Vagina (tissue), 2 donors: ENCODE data around the gene EVX2. TPM values are rescaled to one million over a fixed set of nuclear protein-coding genes. Genes with fewer than 3 reads are reported as not detected.

Source experiments
- DNase-seq, 2 donors: peaks; one replicate each; pipeline ENCODE4 v3.0.0-alpha.2; 2017; ENCODE audit errors: extremely low spot score in 2 of 2
- H3K27ac ChIP-seq: fragments of 200-600 bp; sonication (generic); one replicate; pipeline ENCODE4 v1.5.1; 2019
- H3K27me3 ChIP-seq: fragments of 200-600 bp; sonication (generic); one replicate; pipeline ENCODE4 v1.5.1; 2019
- H3K36me3 ChIP-seq, 2 donors: fragments of 200-600 bp; sonication (generic); one replicate each; pipeline ENCODE4 v1.5.1; 2017 to 2019
- H3K4me1 ChIP-seq: fragments of 200-600 bp; sonication (generic); one replicate; pipeline ENCODE4 v1.5.1; 2019
- H3K4me3 ChIP-seq, 2 donors: fragments of 200-600 bp; sonication (generic); 1 replicate in 1 of 2; 2 replicates in 1 of 2; pipeline ENCODE4 v1.5.1; 2016 to 2019
- H3K9me3 ChIP-seq: fragments of 200-600 bp; sonication (generic); one replicate; pipeline ENCODE4 v1.5.1; 2019
- POLR2A ChIP-seq, 2 donors: fragments of 450-650 bp; IDR thresholded peaks; one replicate each; pipeline ENCODE4 v1.6.1; 2017; ENCODE audit warnings: antibody characterized with exemption in 2 of 2, mild to moderate bottlenecking in 2 of 2, moderate library complexity in 2 of 2
- POLR2AphosphoS5 ChIP-seq, 2 donors: sonication (generic); formaldehyde crosslinking; IDR thresholded peaks; one replicate each; pipeline ENCODE4 v1.9.0; 2017; ENCODE audit warnings: antibody characterized with exemption in 2 of 2, mild to moderate bottlenecking in 2 of 2, low read depth in 1 of 2; ENCODE audit not compliant: insufficient read depth in 1 of 2
- intact Hi-C: fragments of 100-400 bp; cut with DNase I; formaldehyde crosslinking; loops from one replicate; pipeline ENCODE4 v1.15.1; 2023
- total RNA-seq: library from RNA; depleted of rRNA; stranded (reverse); fragments of >200 nt; gene quantifications from one replicate; pipeline ENCODE4 v1.2.3, GENCODE V29; 2016
- TF ChIP-seq, protein P1 (sequence below), 3 experiments: fragments of 450-650 bp in 2 of 3; fragments of 200-600 bp in 1 of 3; sonication (generic) in 1 of 3; IDR thresholded peaks; one replicate each; pipeline ENCODE4 v1.5.1; 2017 to 2019; ENCODE audit warnings: antibody characterized with exemption in 3 of 3, mild to moderate bottlenecking in 2 of 3, moderate library complexity in 2 of 3

EVX2 gene
- total RNA-seq, 1 donor from 2014 or later = 0.98 TPM

- H3K4me3 ChIP-seq = peak overlapping the region; percentile 46 to 58
- H3K4me1 ChIP-seq = peaks cover 20% of the 10 kb centered on the region
- TF ChIP-seq, protein P1, sequence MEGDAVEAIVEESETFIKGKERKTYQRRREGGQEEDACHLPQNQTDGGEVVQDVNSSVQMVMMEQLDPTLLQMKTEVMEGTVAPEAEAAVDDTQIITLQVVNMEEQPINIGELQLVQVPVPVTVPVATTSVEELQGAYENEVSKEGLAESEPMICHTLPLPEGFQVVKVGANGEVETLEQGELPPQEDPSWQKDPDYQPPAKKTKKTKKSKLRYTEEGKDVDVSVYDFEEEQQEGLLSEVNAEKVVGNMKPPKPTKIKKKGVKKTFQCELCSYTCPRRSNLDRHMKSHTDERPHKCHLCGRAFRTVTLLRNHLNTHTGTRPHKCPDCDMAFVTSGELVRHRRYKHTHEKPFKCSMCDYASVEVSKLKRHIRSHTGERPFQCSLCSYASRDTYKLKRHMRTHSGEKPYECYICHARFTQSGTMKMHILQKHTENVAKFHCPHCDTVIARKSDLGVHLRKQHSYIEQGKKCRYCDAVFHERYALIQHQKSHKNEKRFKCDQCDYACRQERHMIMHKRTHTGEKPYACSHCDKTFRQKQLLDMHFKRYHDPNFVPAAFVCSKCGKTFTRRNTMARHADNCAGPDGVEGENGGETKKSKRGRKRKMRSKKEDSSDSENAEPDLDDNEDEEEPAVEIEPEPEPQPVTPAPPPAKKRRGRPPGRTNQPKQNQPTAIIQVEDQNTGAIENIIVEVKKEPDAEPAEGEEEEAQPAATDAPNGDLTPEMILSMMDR (IDR thresholded peaks at IDR 0.05) = no peak
- TF ChIP-seq POLR2A (IDR thresholded peaks at IDR 0.05) (no peak), POLR2AphosphoS5 (IDR thresholded peaks at IDR 0.05; ENCODE audit: insufficient read depth in 1 of 2, low read depth in 1 of 2) (no peak)
- peaks cover 5% of the 10 kb centered on the region for H3K27me3 ChIP-seq
- intact Hi-C loops = loop anchor here (1.0 kb wide), 1 partner anchor 24 kb away; the partner anchor contains the start of gene HOXD11
- no peak for DNase-seq
- peak overlapping the region; percentile 83 for H3K27ac ChIP-seq
- no peaks in the 10 kb centered on the region for H3K36me3 ChIP-seq
- H3K9me3 ChIP-seq = no peaks in the 10 kb centered on the region
These were observed 47.4 kb upstream of the EVX2 start for GRCh38 chr2:176130957-176131847.

GRCh38 chr2:176130147-176130956, 46.6 kb upstream of the EVX2 start:
- intact Hi-C loops = loop anchor here (1.0 kb wide), 1 partner anchor 23 kb away; the partner anchor contains the start of gene HOXD11
- peaks cover 5% of the 10 kb centered on the region for H3K27me3 ChIP-seq
- peak overlapping the region; percentile 46 to 58 for H3K4me3 ChIP-seq
- no peaks in the 10 kb centered on the region for H3K9me3 ChIP-seq
- DNase-seq = no peak
- H3K27ac ChIP-seq = peak overlapping the region; percentile 83
- TF ChIP-seq POLR2AphosphoS5 (IDR thresholded peaks at IDR 0.05; ENCODE audit: insufficient read depth in 1 of 2, low read depth in 1 of 2) (peak in 1 of 2 donors; percentile 23), POLR2A (IDR thresholded peaks at IDR 0.05) (peak in 1 of 2 donors; percentile 7)
- TF ChIP-seq, protein P1 (IDR thresholded peaks at IDR 0.05) = no peak
- peaks cover 17% of the 10 kb centered on the region for H3K4me1 ChIP-seq
- no peaks in the 10 kb centered on the region for H3K36me3 ChIP-seq

DNA sequence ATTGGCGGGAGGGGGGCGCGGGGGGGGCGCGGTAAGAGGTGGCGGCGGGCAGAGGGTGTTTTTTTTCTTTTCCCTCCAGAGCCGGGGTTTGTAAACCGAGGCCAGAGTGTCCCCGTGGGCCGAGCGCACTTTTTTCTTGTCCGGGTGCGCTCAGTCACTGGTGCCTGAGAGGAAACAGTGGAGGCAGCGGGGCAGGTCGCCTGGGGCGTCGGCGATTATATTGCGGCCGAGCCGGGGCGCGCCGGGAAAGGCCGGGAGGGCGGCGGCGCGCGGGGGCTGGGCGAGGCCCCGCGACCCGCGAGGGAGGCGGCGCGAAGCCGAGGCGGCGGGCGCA, 46.0 kb upstream of the EVX2 start:
- Histone ChIP-seq H3K27me3 (peaks cover 5% of the 10 kb centered on the region), H3K9me3 (no peaks in the 10 kb centered on the region), H3K27ac (peak overlapping the region; percentile 83), H3K4me1 (peaks cover 17% of the 10 kb centered on the region), H3K4me3 (peak overlapping the region; percentile 46 to 58), H3K36me3 (no peaks in the 10 kb centered on the region)
- intact Hi-C loops = loop anchor here (1.0 to 10.0 kb wide), 3 partner anchors 22 to 1015 kb away; partner anchors contain the start of gene HOXD11
- no peak for DNase-seq
- TF ChIP-seq POLR2AphosphoS5 (IDR thresholded peaks at IDR 0.05; ENCODE audit: insufficient read depth in 1 of 2, low read depth in 1 of 2) = no peak
- TF ChIP-seq POLR2A (IDR thresholded peaks at IDR 0.05) = no peak
- TF ChIP-seq, protein P1 (IDR thresholded peaks at IDR 0.05) = no peak

DNA sequence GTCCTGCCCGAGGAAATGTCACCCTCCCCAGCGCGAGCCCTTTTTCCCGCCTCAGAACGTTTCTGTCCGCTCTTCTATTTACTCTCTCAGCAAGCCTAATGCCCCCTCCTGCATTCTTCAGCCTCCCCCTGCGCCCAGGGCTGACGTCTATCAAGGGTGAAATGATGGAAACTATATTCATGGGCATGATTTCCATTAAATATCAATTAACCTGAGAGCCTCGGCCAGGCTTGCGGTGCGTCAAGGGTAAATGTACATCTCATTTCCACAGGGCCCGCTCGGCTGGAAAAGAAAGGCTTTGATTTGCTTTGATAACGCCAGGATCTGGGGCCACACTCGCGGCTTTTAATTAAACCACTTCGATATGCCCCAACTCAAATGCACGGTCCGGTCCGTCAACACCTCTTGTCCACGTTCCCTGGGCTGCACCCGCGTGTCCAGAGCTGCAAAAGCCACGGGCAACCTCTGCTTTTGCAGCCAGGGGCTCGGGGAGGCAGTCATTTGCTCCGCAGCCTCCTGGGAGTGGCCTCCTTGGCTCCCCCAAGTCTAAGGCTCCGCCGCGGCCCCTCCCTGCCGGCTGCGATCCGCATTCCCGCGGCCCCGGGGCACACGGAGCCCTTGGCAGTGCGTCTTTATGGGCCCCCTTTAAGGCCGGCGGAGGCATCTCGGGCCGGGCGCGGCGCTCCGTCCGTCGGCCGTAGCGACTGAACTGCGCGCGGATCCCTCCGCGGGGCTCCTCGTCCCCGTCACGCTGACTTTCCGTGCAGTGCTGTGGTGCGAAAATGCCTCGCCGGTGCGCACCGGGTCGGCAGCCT, 45.4 kb upstream of the EVX2 start, which contains the start of gene HOXD8:
TSS of gene HOXD8 (plus strand) at position 724 of the 815 bp plus-strand sequence. CDS start 662 bp downstream, outside the sequence.
- TF ChIP-seq POLR2AphosphoS5 (IDR thresholded peaks at IDR 0.05; ENCODE audit: insufficient read depth in 1 of 2, low read depth in 1 of 2) (peak in 1 of 2 donors; percentile 67), POLR2A (IDR thresholded peaks at IDR 0.05) (peak in 1 of 2 donors; percentile 21)
- TF ChIP-seq, protein P1 (IDR thresholded peaks at IDR 0.05) = no peak
- H3K27ac ChIP-seq = peak within 1 kb of the TSS; percentile 83
- DNase-seq = no peak
- intact Hi-C loops = loop anchor here (5.0 to 10.0 kb wide), 2 partner anchors 508 to 1016 kb away; no protein-coding TSS in a partner anchor
- H3K9me3 ChIP-seq = no peaks in the 10 kb centered on the region
- no peaks in the 10 kb centered on the region for H3K36me3 ChIP-seq
- H3K4me3 ChIP-seq = peak within 1 kb of the TSS; percentile 46 to 58
- peaks cover 5% of the 10 kb centered on the region for H3K27me3 ChIP-seq
- H3K4me1 ChIP-seq = peaks cover 17% of the 10 kb centered on the region
